DND-41 (cell line): Measurements from ENCODE around the gene PAX1.

ENCODE experiments used
- ATAC-seq: fragments of 200-7000 bp; cut with Tn5 transposase; 3 replicates; pipeline ENCODE4 v1.9.1; 2021; ENCODE audit warnings: low read depth; ENCODE audit not compliant: insufficient read depth
- DNase-seq: peaks from one replicate; pipeline ENCODE4 v3.0.0-alpha.2; 2020
- H2AFZ ChIP-seq: 2 replicates; pipeline ENCODE4 v1.6.0; 2012; ENCODE audit warnings: low read depth, low read length
- H3K27ac ChIP-seq: 2 replicates; pipeline ENCODE4 v1.5.1; 2012; ENCODE audit warnings: low read length, inconsistent platforms
- H3K27me3 ChIP-seq: fragments of 200-600 bp; sonication (generic); 2 replicates; pipeline ENCODE4 v1.6.0; 2012; ENCODE audit warnings: low read length, mild to moderate bottlenecking, inconsistent platforms; ENCODE audit not compliant: insufficient read depth, poor library complexity
- H3K36me3 ChIP-seq: 2 replicates; pipeline ENCODE4 v1.5.1; 2012; ENCODE audit warnings: low read length, inconsistent platforms; ENCODE audit not compliant: insufficient read depth
- H3K4me1 ChIP-seq: 2 replicates; pipeline ENCODE4 v1.5.1; 2012; ENCODE audit warnings: mild to moderate bottlenecking, low read length; ENCODE audit not compliant: insufficient read depth
- H3K4me2 ChIP-seq: 2 replicates; pipeline ENCODE4 v1.6.0; 2012; ENCODE audit warnings: mild to moderate bottlenecking, moderate library complexity, low read length, inconsistent platforms; ENCODE audit not compliant: insufficient read depth
- H3K4me3 ChIP-seq, 2 experiments: fragments of 200-600 bp in 1 of 2; shearing (Covaris generic) in 1 of 2; 2 replicates each; pipeline ENCODE4 v1.5.1; 2012 to 2016; ENCODE audit warnings: inconsistent platforms in 2 of 2, low read length in 2 of 2, mild to moderate bottlenecking in 2 of 2, low read depth in 1 of 2, moderate library complexity in 1 of 2
- H3K79me2 ChIP-seq: 2 replicates; pipeline ENCODE4 v1.6.0; 2012; ENCODE audit warnings: low read length, inconsistent platforms; ENCODE audit not compliant: insufficient read depth
- H3K9ac ChIP-seq: 2 replicates; pipeline ENCODE4 v1.6.0; 2012; ENCODE audit warnings: low read depth, mild to moderate bottlenecking, inconsistent platforms, low read length, moderate library complexity
- H3K9me3 ChIP-seq: 2 replicates; pipeline ENCODE4 v1.5.1; 2012; ENCODE audit warnings: low read length, moderate library complexity, mild to moderate bottlenecking, inconsistent platforms; ENCODE audit not compliant: insufficient read depth, severe bottlenecking
- H4K20me1 ChIP-seq: 2 replicates; pipeline ENCODE4 v1.6.0; 2012; ENCODE audit warnings: low read length; ENCODE audit not compliant: insufficient read depth
- CTCF ChIP-seq: IDR thresholded peaks from 2 replicates; pipeline ENCODE4 v1.5.1; 2012; ENCODE audit warnings: borderline replicate concordance, low read length, moderate library complexity, mild to moderate bottlenecking; ENCODE audit not compliant: poor library complexity, severe bottlenecking; ENCODE audit errors: extremely low read depth
- EZH2 ChIP-seq: IDR thresholded peaks from 3 replicates; pipeline ENCODE4 v1.6.1; 2012; ENCODE audit warnings: borderline replicate concordance, low read depth, mild to moderate bottlenecking, moderate library complexity, low read length, inconsistent platforms; ENCODE audit not compliant: severe bottlenecking

Gene PAX1

GRCh38 chr20:21708738-21709534, 3.5 kb downstream of the PAX1 start:
- Histone ChIP-seq H3K9ac (no peak overlapping the region), H3K27ac (no peak overlapping the region), H3K79me2 (no peaks in the 10 kb centered on the region), H3K9me3 (peaks cover 4% of the 10 kb centered on the region), H2AFZ (no peak overlapping the region), H3K4me3 (no peak overlapping the region), H3K27me3 (peaks cover 9% of the 10 kb centered on the region), H3K4me2 (no peak overlapping the region), H3K4me1 (no peaks in the 10 kb centered on the region), H3K36me3 (no peaks in the 10 kb centered on the region), H4K20me1 (no peaks in the 10 kb centered on the region)
- ATAC-seq: no peak
- DNase-seq: no peak
- TF ChIP-seq EZH2: no peak
- TF ChIP-seq CTCF: no peak

DNA sequence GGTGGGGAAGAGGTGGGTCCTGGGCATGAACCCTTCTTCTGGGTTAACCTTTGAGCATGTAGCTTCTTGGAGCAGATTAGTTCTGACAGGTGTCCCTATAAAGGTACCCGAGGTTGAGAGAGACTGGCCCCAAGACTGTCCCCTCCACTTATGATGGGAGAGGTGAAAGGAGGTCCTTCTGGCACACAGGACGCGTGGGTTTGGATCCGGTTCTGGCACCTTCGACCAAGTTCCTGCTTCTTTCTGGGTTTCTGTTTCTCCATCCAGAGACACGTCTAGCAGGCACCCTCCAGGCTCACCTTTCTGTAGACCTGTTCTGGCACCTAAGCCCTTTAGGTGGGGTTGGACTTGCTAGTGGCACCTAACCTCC, 4.1 kb downstream of the PAX1 start:
- ATAC-seq (no peak), DNase-seq (no peak)
- H4K20me1 ChIP-seq: no peaks in the 10 kb centered on the region
- H2AFZ ChIP-seq: no peak overlapping the region
- H3K4me3 ChIP-seq: no peak overlapping the region
- H3K27me3 ChIP-seq: peaks cover 9% of the 10 kb centered on the region
- H3K27ac ChIP-seq: no peak overlapping the region
- no peak for TF ChIP-seq EZH2
- no peak for TF ChIP-seq CTCF
- no peaks in the 10 kb centered on the region for H3K36me3 ChIP-seq
- peaks cover 4% of the 10 kb centered on the region for H3K9me3 ChIP-seq
- H3K9ac ChIP-seq: no peak overlapping the region
- H3K79me2 ChIP-seq: no peaks in the 10 kb centered on the region
- H3K4me2 ChIP-seq: no peak overlapping the region
- H3K4me1 ChIP-seq: no peaks in the 10 kb centered on the region

GRCh38 chr20:21710341-21710740, 4.9 kb downstream of the PAX1 start:
- TF ChIP-seq CTCF (no peak), EZH2 (no peak)
- H3K79me2 ChIP-seq: no peaks in the 10 kb centered on the region
- H3K4me2 ChIP-seq: no peak overlapping the region
- H3K36me3 ChIP-seq: no peaks in the 10 kb centered on the region
- no peak for ATAC-seq
- H4K20me1 ChIP-seq: no peaks in the 10 kb centered on the region
- H3K4me3 ChIP-seq: no peak overlapping the region
- H3K9me3 ChIP-seq: no peaks in the 10 kb centered on the region
- H2AFZ ChIP-seq: no peak overlapping the region
- no peak overlapping the region for H3K27ac ChIP-seq
- H3K27me3 ChIP-seq: peaks cover 15% of the 10 kb centered on the region
- H3K4me1 ChIP-seq: no peaks in the 10 kb centered on the region
- no peak for DNase-seq
- H3K9ac ChIP-seq: no peak overlapping the region
